Measurements from ENCODE around the gene SIGLEC9. TPM values are rescaled to one million over a fixed set of nuclear protein-coding genes. Genes with fewer than 3 reads are reported as not detected.
A peak's percentile ranks its signal among the peaks of the same experiment; 100 is the strongest.

SIGLEC9 gene
- total RNA-seq: 1.9 TPM
- polyA plus RNA-seq: 6.8 TPM
- long read RNA-seq, donor 1, partial matches to known transcripts: 0 of 1 reads
- long read RNA-seq, donor 1, other reads (novel, unspliced or antisense): 0 of 1 reads
- long read RNA-seq, donor 2, partial matches to known transcripts: 0 of 2 reads
- long read RNA-seq, donor 2, other reads (novel, unspliced or antisense): 0 of 2 reads
- long read RNA-seq, donor 3, partial matches to known transcripts: 0 of 2 reads
- long read RNA-seq, donor 3, other reads (novel, unspliced or antisense): 0 of 2 reads
- long read RNA-seq, donor 4: 0 reads
- long read RNA-seq, donor 5, partial matches to known transcripts: 0 of 3 reads
- long read RNA-seq, donor 5, other reads (novel, unspliced or antisense): 0 of 3 reads
- long read RNA-seq, donor 6: 0 reads
- long read RNA-seq, donor 7, partial matches to known transcripts: 0 of 1 reads
- long read RNA-seq, donor 7, other reads (novel, unspliced or antisense): 0 of 1 reads
- long read RNA-seq, donor 8: 0 reads
- long read RNA-seq, donor 9: 0 reads
- long read RNA-seq, donor 10, partial matches to known transcripts: 0 of 2 reads
- long read RNA-seq, donor 10, other reads (novel, unspliced or antisense): 0 of 2 reads

DNA sequence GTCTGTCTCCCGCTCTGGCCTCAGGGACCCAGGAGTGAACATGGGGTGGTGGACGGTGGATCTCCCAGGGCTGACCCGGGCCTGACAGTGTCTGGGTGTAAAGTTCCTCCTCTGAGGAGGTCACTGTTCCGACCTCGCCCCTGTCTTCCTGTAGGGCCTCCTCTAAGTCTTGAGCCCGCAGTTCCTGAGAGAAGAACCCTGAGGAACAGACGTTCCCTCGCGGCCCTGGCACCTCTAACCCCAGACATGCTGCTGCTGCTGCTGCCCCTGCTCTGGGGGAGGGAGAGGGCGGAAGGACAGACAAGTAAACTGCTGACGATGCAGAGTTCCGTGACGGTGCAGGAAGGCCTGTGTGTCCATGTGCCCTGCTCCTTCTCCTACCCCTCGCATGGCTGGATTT is at the start of gene SIGLEC9:
Gene SIGLEC9 (plus strand): TSS at position 178 of the 400 bp plus-strand sequence. CDS start 69 bp downstream, at position 247.
- WGBS: 82% methylated on average over 14 of the region's 14 CpGs
- Histone ChIP-seq H3K27ac (ENCODE audit: low read depth in 1 of 2, low read length in 1 of 2) (peak within 1 kb of the TSS; percentile 32 to 74), H3K9me3 (ENCODE audit: control insufficient read depth in 2 of 2, insufficient read depth in 1 of 2, low read length in 1 of 2) (no peaks in the 10 kb centered on the region), H3K4me3 (ENCODE audit: low read length in 2 of 2) (no peak within 1 kb of the TSS), H3K27me3 (ENCODE audit: control insufficient read depth in 2 of 2, insufficient read depth in 1 of 2, low read length in 1 of 2) (no peaks in the 10 kb centered on the region), H3K36me3 (ENCODE audit: control insufficient read depth in 2 of 2, insufficient read depth in 2 of 2, low read length in 1 of 2) (no peaks in the 10 kb centered on the region), H3K4me1 (ENCODE audit: control insufficient read depth in 2 of 2, insufficient read depth in 2 of 2, low read length in 2 of 2) (peaks cover 0 to 28% of the 10 kb centered on the region in 2 donors)
- no peak for DNase-seq (ENCODE audit: low read depth in 6 of 9, low spot score in 9 of 9)

DNA sequence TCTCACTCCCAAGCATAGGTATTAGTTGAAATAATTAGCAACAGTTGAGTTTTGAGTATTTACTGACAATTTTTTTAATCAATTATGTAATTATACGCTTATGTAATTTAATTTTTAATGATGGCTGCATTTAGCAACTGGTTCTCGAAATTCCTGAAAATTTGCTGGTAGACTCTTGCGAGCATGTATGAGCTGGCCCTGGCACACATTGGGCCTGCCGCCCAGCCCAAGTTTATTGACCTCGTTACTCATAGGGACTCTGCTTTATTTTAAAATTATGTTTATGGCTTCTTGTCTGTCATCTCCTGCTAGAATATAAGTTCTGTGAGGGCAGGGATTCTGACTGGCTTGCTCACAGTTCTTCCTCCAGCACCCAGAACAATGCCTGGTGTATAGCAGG is 48.7 kb upstream of the SIGLEC9 start:
- Histone ChIP-seq H3K27ac (ENCODE audit: low read depth in 1 of 2, low read length in 1 of 2) (no peak overlapping the region), H3K27me3 (ENCODE audit: control insufficient read depth in 2 of 2, insufficient read depth in 1 of 2, low read length in 1 of 2) (no peaks in the 10 kb centered on the region), H3K4me1 (ENCODE audit: control insufficient read depth in 2 of 2, insufficient read depth in 2 of 2, low read length in 2 of 2) (no peaks in the 10 kb centered on the region), H3K9me3 (ENCODE audit: control insufficient read depth in 2 of 2, insufficient read depth in 1 of 2, low read length in 1 of 2) (no peaks in the 10 kb centered on the region), H3K36me3 (ENCODE audit: control insufficient read depth in 2 of 2, insufficient read depth in 2 of 2, low read length in 1 of 2) (no peaks in the 10 kb centered on the region), H3K4me3 (ENCODE audit: low read length in 2 of 2) (no peak overlapping the region)
- 96% methylated on average over 5 of the region's 5 CpGs for WGBS
- no peak for DNase-seq (ENCODE audit: low read depth in 6 of 9, low spot score in 9 of 9)

DNA sequence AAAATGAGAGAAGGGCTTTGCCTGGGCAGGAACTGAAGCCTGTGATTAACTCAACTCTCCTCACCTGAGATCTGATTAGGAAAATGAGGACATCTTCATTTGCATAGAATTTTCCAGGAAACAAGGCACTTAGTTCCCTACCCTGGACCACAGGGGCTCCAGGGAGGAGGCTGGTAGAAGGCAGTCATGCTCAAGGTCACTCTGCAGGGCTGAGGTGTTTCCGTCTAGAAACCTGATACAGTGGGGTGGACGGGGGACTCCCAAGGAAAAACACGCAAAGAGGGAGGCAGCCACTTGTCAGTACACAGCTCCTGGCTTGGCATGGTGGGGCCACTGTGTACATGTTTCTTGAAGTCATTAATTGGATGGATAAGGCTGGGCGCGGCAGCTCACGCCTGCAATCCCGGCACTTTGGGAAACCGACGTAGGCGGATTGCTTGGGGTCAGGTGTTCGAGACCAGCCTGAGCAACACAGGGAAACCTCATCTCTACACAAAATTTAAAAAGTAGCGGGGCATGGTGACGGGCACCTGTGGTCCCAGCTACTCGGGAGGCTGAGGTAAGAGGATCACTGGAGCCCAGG is 48.0 kb upstream of the SIGLEC9 start:
- Histone ChIP-seq H3K27ac (ENCODE audit: low read depth in 1 of 2, low read length in 1 of 2) (no peak overlapping the region), H3K4me1 (ENCODE audit: control insufficient read depth in 2 of 2, insufficient read depth in 2 of 2, low read length in 2 of 2) (no peaks in the 10 kb centered on the region), H3K9me3 (ENCODE audit: control insufficient read depth in 2 of 2, insufficient read depth in 1 of 2, low read length in 1 of 2) (no peaks in the 10 kb centered on the region), H3K27me3 (ENCODE audit: control insufficient read depth in 2 of 2, insufficient read depth in 1 of 2, low read length in 1 of 2) (no peaks in the 10 kb centered on the region), H3K36me3 (ENCODE audit: control insufficient read depth in 2 of 2, insufficient read depth in 2 of 2, low read length in 1 of 2) (no peaks in the 10 kb centered on the region), H3K4me3 (ENCODE audit: low read length in 2 of 2) (no peak overlapping the region)
- 89% methylated on average over 14 of the region's 14 CpGs for WGBS
- no peak for DNase-seq (ENCODE audit: low read depth in 6 of 9, low spot score in 9 of 9)

DNA sequence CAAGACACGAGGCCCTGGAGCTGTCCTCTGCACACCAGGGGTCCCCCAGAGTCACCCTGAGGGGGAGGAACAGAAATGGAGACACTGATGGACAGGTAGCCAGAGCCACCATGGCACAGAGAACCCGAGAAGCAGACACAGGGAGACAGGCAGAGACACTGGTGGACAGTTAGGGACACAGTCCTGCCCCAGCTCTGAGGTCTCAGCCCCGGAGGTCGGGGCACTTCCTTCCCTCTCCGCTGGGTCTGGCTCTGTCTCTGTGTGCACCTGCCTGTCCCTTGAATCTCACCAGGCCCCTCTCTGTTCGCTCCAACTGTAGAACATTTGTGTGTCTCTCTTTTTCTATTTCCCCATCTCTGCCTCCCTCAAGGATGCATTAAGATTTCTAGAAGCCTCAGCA is 46.6 kb upstream of the SIGLEC9 start:
- Histone ChIP-seq H3K4me1 (ENCODE audit: control insufficient read depth in 2 of 2, insufficient read depth in 2 of 2, low read length in 2 of 2) (no peaks in the 10 kb centered on the region), H3K27ac (ENCODE audit: low read depth in 1 of 2, low read length in 1 of 2) (no peak overlapping the region)
- 72% methylated on average over 6 of the region's 6 CpGs for WGBS

DNA sequence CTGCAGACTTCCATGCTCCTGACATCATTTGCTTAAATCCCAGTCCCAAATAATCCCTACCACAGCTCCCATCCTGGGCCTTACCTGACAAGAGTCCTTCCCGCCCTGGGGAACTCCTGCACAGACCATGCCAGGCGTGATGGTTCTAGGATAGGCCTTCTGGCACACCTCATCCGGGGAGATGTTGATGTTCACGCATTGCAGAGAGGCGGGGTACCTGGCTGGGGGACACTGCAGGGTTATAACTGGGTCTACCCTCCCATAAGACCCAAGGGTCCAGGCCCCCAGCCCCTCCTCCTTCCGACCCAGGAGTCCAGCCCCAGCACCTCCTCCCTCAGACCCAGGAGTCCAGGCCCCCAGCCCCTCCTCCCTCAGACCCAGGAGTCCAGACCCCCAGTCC is 46.0 kb upstream of the SIGLEC9 start:
- H3K27me3 ChIP-seq (ENCODE audit: control insufficient read depth in 2 of 2, insufficient read depth in 1 of 2, low read length in 1 of 2): peaks cover 0 to 2% of the 10 kb centered on the region in 2 donors
- no peak overlapping the region for H3K4me3 ChIP-seq (ENCODE audit: low read length in 2 of 2)
- H3K9me3 ChIP-seq (ENCODE audit: control insufficient read depth in 2 of 2, insufficient read depth in 1 of 2, low read length in 1 of 2): no peaks in the 10 kb centered on the region
- no peaks in the 10 kb centered on the region for H3K36me3 ChIP-seq (ENCODE audit: control insufficient read depth in 2 of 2, insufficient read depth in 2 of 2, low read length in 1 of 2)
- no peak overlapping the region for H3K27ac ChIP-seq (ENCODE audit: low read depth in 1 of 2, low read length in 1 of 2)
- no peak for DNase-seq (ENCODE audit: low read depth in 6 of 9, low spot score in 9 of 9)
- 96% methylated on average over 6 of the region's 6 CpGs for WGBS
- no peaks in the 10 kb centered on the region for H3K4me1 ChIP-seq (ENCODE audit: control insufficient read depth in 2 of 2, insufficient read depth in 2 of 2, low read length in 2 of 2)

More for the DNA sequence above, 46.6 kb upstream of the SIGLEC9 start:
- H3K4me3 ChIP-seq (ENCODE audit: low read length in 2 of 2): no peak overlapping the region
- no peaks in the 10 kb centered on the region for H3K27me3 ChIP-seq (ENCODE audit: control insufficient read depth in 2 of 2, insufficient read depth in 1 of 2, low read length in 1 of 2)
- H3K9me3 ChIP-seq (ENCODE audit: control insufficient read depth in 2 of 2, insufficient read depth in 1 of 2, low read length in 1 of 2): no peaks in the 10 kb centered on the region
- DNase-seq (ENCODE audit: low read depth in 6 of 9, low spot score in 9 of 9): no peak
- no peaks in the 10 kb centered on the region for H3K36me3 ChIP-seq (ENCODE audit: control insufficient read depth in 2 of 2, insufficient read depth in 2 of 2, low read length in 1 of 2)

DNA sequence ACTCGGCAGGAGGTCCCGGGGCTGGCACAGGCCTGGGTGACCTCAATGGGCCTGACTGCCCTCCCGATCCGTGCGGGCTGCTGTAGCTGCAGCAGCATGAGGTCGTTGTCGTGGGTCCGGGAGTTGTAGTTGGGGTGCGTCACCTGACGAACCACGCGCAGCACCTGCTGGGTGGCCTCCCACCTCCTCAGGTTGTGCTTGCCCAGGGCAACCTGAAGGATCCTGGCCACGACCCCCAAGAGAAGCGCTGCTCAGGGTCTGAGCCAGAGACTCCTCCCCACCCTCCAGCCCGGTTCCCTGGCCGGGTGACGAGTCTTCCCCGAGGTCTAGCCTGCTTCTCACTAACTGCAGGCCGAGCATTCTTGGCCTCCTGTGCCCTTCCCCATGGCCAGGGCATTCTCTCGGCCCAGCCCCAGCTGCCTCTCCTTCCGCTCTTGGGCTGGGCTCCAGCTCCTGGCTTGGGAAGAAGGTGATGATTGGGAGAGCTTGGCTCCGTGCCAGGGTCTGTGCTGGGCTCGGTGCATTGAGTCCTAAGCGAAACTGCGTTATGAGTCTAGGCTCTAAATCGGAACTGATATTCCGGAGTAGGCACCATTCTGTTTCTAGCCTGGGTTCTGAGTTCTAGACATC is 45.1 kb upstream of the SIGLEC9 start:
- Histone ChIP-seq H3K36me3 (ENCODE audit: control insufficient read depth in 2 of 2, insufficient read depth in 2 of 2, low read length in 1 of 2) (no peaks in the 10 kb centered on the region), H3K4me3 (ENCODE audit: low read length in 2 of 2) (no peak overlapping the region), H3K27ac (ENCODE audit: low read depth in 1 of 2, low read length in 1 of 2) (no peak overlapping the region), H3K27me3 (ENCODE audit: control insufficient read depth in 2 of 2, insufficient read depth in 1 of 2, low read length in 1 of 2) (peaks cover 0 to 3% of the 10 kb centered on the region in 2 donors), H3K4me1 (ENCODE audit: control insufficient read depth in 2 of 2, insufficient read depth in 2 of 2, low read length in 2 of 2) (no peaks in the 10 kb centered on the region), H3K9me3 (ENCODE audit: control insufficient read depth in 2 of 2, insufficient read depth in 1 of 2, low read length in 1 of 2) (no peaks in the 10 kb centered on the region)
- 94% methylated on average over 27 of the region's 27 CpGs for whole genome bisulfite sequencing
- DNase-seq (ENCODE audit: low read depth in 6 of 9, low spot score in 9 of 9): no peak

DNA sequence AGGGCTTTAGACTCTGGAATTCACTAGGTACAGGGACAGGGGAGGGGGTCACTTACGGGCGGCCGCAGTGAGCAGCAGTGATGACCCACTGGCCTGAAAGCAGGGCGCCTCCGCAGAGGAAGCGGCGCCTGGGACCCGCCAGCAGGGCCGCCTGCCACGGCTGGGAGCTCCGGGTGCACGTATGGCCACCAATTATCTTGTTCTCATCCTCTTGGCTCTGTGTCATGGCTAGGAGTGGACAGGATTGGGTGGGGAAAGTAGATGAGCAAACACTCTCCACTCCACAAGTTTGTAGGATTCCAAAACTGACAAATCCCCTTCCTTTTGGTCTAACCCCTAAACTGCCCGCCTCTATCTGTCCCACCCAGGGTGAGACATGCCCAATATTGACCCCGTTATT is 43.2 kb upstream of the SIGLEC9 start:
- H3K4me3 ChIP-seq (ENCODE audit: low read length in 2 of 2): no peak overlapping the region
- DNase-seq (ENCODE audit: low read depth in 6 of 9, low spot score in 9 of 9): no peak
- H3K36me3 ChIP-seq (ENCODE audit: control insufficient read depth in 2 of 2, insufficient read depth in 2 of 2, low read length in 1 of 2): no peaks in the 10 kb centered on the region
- H3K9me3 ChIP-seq (ENCODE audit: control insufficient read depth in 2 of 2, insufficient read depth in 1 of 2, low read length in 1 of 2): no peaks in the 10 kb centered on the region
- no peak overlapping the region for H3K27ac ChIP-seq (ENCODE audit: low read depth in 1 of 2, low read length in 1 of 2)
- H3K4me1 ChIP-seq (ENCODE audit: control insufficient read depth in 2 of 2, insufficient read depth in 2 of 2, low read length in 2 of 2): no peaks in the 10 kb centered on the region
- peaks cover 0 to 3% of the 10 kb centered on the region in 2 donors for H3K27me3 ChIP-seq (ENCODE audit: control insufficient read depth in 2 of 2, insufficient read depth in 1 of 2, low read length in 1 of 2)
- 99% methylated on average over 14 of the region's 14 CpGs for WGBS

DNA sequence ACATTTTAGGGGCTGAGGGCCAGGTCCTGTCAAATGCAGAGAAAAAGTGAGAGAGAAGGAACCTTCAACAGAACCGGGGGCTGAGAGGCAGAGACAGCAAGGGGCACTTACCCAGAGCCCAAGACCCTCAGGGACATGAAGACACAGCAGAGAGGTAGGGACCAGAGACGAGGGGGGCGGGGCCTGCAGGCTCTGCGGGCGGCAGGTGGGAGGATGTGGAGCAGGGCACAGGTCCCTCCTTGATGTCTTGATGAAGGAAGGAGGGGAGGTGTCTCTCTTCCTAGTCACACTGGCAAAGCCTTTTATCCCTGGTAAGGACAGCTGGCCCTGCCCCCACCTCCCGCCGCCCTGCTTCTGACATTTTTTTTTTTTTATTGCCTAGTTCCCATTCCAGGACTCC is 42.1 kb upstream of the SIGLEC9 start, which contains the start of gene KLK14:
Gene KLK14 (minus strand): TSS at position 277 of the 400 bp plus-strand sequence. CDS start 273 bp downstream, at position 4.
- 52% methylated on average over 7 of the region's 7 CpGs for WGBS
- Histone ChIP-seq H3K36me3 (ENCODE audit: control insufficient read depth in 2 of 2, insufficient read depth in 2 of 2, low read length in 1 of 2) (no peaks in the 10 kb centered on the region), H3K4me1 (ENCODE audit: control insufficient read depth in 2 of 2, insufficient read depth in 2 of 2, low read length in 2 of 2) (no peaks in the 10 kb centered on the region), H3K9me3 (ENCODE audit: control insufficient read depth in 2 of 2, insufficient read depth in 1 of 2, low read length in 1 of 2) (no peaks in the 10 kb centered on the region), H3K27me3 (ENCODE audit: control insufficient read depth in 2 of 2, insufficient read depth in 1 of 2, low read length in 1 of 2) (peaks cover 0 to 3% of the 10 kb centered on the region in 2 donors), H3K4me3 (ENCODE audit: low read length in 2 of 2) (no peak within 1 kb of the TSS), H3K27ac (ENCODE audit: low read depth in 1 of 2, low read length in 1 of 2) (no peak within 1 kb of the TSS)
- DNase-seq (ENCODE audit: low read depth in 6 of 9, low spot score in 9 of 9): no peak

DNA sequence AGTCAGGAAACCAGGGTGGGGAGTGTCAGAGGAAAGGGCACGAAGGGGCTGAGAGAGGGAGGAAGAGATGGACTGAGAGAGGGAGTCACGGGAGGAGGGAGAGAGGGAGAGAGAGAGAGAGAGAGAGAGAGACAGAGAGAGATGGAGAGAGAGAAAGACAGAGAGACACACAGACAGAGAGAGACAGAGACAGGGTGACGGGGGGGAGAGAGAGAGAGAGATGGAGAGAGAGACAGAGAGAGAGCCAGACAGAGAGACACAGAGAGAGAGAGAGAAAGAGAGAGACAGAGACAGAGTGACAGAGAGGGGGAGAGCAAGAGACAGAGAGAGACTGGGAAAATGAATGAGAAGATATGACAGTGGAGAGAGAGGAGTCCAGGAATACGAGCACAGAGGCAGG is 41.5 kb upstream of the SIGLEC9 start:
- peaks cover 0 to 3% of the 10 kb centered on the region in 2 donors for H3K27me3 ChIP-seq (ENCODE audit: control insufficient read depth in 2 of 2, insufficient read depth in 1 of 2, low read length in 1 of 2)
- WGBS: 50% methylated on average over 4 of the region's 4 CpGs
- H3K36me3 ChIP-seq (ENCODE audit: control insufficient read depth in 2 of 2, insufficient read depth in 2 of 2, low read length in 1 of 2): no peaks in the 10 kb centered on the region
- H3K27ac ChIP-seq (ENCODE audit: low read depth in 1 of 2, low read length in 1 of 2): no peak overlapping the region
- no peaks in the 10 kb centered on the region for H3K4me1 ChIP-seq (ENCODE audit: control insufficient read depth in 2 of 2, insufficient read depth in 2 of 2, low read length in 2 of 2)
- no peak for DNase-seq (ENCODE audit: low read depth in 6 of 9, low spot score in 9 of 9)
- H3K4me3 ChIP-seq (ENCODE audit: low read length in 2 of 2): no peak overlapping the region
- no peaks in the 10 kb centered on the region for H3K9me3 ChIP-seq (ENCODE audit: control insufficient read depth in 2 of 2, insufficient read depth in 1 of 2, low read length in 1 of 2)

Data from thymus (tissue), 14 donors.